ENCODE measurements around the gene CCDC78.
"Not testable (repeated sequence)": the region's sequence is repeated elsewhere in the genome, so short reads cannot be mapped to it uniquely, and the experiment has no call there.

Gene CCDC78

DNA sequence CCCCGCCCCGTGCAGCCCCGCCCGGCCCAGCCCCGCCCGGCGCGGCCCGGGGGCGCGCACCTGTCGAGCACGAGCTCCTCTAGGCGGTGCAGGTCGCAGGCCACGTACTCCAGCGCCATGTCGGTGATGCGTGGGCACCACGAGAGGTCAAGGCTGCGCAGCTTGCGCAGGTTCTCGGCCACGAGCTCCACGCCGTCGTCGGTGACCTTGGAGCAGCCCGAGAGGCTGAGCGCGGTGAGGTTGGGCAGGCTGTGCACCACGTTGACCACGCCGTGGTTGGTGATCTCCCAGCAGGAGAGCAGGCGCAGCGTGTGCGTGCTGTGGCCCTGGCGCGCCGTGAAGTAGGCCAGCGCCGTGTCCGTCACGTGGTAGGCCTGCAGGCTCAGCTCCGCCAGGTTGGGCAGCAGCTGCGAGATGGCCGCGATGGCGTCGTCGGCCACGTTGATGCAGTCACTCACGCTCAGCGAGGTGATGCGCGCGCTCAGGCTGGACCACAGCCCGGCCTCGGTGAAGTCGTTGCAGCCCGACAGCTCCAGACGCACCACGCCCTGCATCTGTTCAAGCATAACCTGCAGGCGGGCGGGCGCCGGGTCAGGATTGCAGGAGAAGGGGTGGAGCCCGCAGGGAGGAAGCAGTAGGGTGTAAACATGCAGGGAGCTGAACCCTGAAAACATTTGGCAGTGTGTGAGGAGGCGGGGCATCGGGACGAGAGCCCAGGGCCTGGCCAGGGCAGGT, 30.7 kb downstream of the CCDC78 start:
- DNase-seq: peak in 23 of 58 donors; percentile 11 to 73 (median 44)

DNA sequence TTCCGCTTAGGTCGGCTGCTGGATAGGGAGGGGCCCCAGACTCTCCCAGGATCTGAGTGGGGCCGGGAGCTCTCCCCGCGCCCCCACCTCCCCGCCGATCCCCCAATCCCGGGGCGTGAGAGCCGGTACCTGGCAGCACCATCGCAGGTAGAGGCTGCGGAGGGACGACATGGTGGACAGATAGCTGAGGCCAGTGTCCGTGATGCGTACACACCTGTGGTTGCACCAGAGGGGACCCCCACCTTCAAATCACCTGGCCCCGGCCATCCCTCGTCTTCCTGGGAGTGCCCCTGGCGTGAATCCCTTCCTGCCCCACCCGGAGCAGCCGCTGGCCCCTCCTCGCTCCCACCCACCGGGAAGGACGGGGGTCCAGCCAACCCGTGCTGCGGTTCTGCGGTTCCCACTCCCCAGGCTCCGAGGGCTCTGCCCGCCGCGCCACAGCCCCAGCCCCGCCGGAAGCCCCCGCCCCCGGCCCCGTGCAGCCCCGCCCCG, 31.3 kb downstream of the CCDC78 start:
- DNase-seq: no peak

DNA sequence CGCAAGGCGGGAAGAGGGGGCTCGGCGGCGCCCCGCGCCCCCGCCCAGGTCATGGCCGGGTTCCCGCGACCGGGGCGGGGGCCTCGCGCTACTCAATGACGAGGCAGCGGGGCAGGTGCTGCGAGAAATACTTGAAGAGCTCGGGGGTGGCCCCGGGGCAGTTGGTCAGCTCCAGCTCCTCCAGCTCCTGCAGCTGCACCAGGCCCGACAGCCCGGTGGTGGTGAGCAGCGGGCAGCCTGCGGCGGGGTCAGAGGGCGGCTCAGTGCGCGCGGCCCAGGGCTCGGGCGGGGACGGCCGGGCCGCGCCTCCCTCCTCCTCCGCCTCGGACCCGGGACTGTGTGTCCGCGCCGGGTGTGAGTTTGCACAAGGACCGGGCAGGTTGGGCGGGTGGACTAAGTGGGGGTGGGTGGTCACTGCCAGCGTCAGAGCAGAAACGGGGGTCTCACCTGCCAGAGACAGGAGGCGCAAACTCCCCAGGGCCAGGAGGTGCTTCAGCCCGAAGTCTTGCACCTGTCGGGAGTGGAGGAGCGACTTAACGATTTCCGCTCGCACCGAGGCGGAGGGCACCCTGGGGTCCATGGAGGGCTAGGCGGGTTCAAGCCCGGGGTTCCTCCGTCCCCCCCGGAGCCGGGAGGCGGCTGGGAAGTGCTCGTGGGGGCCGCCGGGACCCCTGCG, 31.9 kb downstream of the CCDC78 start:
- no peak for DNase-seq

GRCh38 chr16:693766-694165, 32.5 kb downstream of the CCDC78 start:
- no peak for DNase-seq

GRCh38 chr16:693364-693763, 32.9 kb downstream of the CCDC78 start:
- DNase-seq: no peak

- DNase-seq: no peak
These were observed 33.7 kb downstream of the CCDC78 start for GRCh38 chr16:692356-693108.

- not testable (repeated sequence) for DNase-seq
These were observed 35.0 kb downstream of the CCDC78 start for GRCh38 chr16:691242-691641.

- DNase-seq: no peak
These were observed 36.9 kb downstream of the CCDC78 start for GRCh38 chr16:689175-689897.

DNA sequence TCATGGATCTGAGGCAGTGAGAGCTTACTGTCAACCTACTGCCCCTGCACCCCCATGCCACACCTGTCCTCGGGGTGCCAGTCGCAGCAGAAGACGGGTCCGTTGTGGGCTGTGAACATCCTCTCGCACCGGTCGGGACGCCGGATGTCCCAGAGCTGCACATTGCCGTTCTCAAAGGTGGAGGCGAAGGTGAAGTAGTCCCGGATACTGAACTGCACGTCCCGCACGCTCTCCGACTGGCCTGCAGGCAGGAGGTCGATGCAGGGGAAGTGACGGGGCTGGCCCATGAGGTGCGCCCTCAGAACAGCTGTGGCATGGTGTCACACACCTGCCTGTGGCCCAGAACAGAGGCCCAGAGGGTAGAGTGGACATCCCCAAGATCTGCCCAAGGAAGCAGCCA, 38.7 kb downstream of the CCDC78 start:
- DNase-seq: no peak

- DNase-seq: no peak
These were observed 39.6 kb downstream of the CCDC78 start for GRCh38 chr16:686459-687260.

DNA sequence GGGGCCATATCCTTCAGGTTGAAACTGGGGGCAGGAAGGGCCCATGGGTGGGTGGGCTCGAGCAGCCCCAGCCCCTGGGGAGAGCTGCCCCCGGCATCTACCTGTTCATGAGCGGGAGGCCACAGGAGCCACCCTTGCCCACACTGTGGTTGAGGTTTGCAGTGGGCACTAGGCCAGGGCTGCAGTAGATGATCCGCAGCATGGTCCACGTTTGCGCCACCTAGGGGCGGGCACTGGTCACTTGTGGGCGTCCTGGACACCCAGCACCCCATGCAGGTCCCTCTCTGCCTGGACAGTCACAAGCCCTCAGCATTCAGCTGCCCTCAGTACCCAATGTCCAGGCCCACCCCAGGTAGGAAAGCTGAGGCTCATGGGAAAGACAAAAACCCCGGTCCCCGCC, 40.3 kb downstream of the CCDC78 start:
- peak in 1 of 58 donors; percentile 21 for DNase-seq

GRCh38 chr16:684961-685696, 41.1 kb downstream of the CCDC78 start:
- no peak for DNase-seq

DNA sequence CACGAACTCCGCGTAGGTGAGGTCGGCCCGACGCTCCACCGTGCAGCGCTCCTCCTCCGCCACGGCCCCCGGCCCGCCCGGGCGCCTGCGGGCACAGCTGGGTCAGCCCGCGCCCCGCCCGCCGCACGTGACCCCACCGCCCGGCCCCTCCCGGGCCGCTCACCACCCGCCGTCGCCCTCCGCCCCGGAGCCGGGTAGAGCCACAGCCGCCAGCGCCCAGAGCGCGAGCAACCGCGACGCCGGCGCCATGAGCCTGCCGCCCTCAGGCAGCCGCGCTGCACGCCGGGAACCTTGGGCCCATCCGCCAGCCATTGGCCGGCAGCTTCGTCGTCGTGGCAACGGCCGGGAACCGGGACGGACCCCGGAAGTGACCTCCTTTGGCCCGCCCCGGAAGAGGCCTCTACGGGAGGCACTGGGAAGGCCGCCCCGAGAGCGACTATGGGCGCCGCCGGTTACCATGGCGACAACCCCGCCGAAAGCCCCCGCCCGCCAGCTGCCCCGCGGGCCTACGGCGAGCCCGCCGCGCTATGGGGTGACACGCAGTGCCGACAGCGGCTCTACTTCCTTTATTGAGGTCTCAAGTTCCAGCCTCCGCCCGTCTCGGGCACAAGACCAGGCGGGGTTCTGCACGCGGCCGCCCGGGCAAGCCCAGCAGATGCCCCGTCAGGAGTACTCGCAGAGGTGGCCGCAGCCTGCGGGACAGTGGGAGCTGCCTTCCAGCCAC, 42.0 kb downstream of the CCDC78 start, which contains the start of gene JMJD8:
Gene JMJD8, minus strand, starts transcription at position 264 of the 724 bp plus-strand sequence. Its CDS starts 15 bp downstream, at position 249.
- peak; percentile 67 to 97 (median 94) for DNase-seq

GRCh38 chr16:683396-684070, 42.7 kb downstream of the CCDC78 start:
- no peak for DNase-seq

DNA sequence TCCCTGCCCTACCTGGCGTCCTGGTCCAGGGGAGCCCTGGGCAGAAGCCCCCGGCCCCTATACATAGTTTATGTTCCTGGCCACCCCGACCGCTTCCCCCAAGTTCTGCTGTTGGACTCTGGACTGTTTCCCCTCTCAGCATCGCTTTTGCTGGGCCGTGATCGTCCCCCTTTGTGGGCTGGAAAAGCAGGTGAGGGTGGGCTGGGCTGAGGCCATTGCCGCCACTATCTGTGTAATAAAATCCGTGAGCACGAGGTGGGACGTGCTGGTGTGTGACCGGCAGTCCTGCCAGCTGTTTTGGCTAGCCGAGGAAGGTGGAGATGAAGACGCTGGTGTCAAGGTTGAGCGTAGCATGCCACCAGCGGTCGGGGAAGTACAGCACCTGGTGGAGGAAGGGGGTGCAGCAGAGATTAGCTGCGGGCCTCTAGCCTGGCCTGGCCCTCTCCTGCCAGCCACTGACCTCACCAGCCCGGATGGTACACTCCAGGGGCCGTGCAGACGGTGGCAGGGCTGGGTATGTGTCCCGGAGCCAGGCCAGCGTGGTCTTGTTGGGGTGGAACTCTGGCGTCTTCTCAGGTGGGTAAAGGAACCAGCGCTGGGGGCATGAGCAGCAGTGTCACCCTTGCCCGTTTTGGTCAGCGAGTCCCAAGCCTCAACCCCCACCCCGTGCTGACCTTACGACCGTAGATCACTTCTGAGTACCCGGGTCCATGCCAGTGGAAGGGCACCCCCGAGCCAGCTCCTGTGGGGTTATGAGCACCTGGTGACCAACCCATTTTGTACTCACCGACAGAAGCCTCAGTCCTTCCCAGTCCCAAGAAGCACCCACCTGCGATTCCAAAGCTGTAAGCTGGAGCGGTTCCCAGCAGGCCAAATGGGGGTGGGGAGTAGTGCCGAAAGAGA, 43.5 kb downstream of the CCDC78 start:
- no peak for DNase-seq

DNA sequence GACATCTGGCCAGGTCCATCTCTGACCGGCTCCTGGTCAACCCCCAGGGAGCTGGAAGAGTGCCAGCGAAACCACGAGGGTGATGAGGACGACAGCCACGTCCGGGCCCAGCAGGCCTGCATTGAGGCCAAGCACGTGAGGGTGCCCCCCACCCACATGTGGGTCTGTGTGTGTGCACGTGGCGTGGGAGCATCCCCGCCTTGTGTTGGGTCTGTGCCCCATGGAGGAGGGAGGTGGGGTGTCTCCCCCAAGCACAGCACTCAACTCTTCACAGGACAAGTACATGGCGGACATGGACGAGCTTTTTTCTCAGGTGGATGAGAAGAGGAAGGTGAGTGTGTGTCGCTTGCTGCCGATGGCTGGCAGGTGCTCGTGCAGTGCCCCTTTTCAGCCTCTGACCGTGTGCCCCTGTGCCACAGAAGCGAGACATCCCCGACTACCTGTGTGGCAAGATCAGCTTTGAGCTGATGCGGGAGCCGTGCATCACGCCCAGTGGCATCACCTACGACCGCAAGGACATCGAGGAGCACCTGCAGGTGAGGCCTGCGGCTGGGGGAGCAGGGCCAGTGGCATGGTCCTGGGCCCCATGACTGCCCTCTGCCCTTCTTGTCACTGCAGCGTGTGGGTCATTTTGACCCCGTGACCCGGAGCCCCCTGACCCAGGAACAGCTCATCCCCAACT, 44.4 kb downstream of the CCDC78 start:
- DNase-seq: peak in 1 of 58 donors; percentile 20
